ENCODE results near the gene SLC35A1.

DNA sequence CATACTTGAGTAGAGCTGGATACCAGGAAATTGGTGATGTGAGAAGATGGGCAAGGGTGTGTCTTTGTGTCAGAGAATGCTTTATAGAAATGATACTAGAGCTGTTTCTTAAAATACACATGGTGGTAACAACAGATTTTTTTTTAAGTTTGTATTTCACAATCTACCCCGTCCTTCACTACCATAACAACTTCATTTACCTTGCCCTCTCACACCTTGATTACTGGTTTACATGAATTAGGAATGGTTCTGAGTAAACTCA, 71.6 kb downstream of the SLC35A1 start:
- TF ChIP-seq, protein P1, sequence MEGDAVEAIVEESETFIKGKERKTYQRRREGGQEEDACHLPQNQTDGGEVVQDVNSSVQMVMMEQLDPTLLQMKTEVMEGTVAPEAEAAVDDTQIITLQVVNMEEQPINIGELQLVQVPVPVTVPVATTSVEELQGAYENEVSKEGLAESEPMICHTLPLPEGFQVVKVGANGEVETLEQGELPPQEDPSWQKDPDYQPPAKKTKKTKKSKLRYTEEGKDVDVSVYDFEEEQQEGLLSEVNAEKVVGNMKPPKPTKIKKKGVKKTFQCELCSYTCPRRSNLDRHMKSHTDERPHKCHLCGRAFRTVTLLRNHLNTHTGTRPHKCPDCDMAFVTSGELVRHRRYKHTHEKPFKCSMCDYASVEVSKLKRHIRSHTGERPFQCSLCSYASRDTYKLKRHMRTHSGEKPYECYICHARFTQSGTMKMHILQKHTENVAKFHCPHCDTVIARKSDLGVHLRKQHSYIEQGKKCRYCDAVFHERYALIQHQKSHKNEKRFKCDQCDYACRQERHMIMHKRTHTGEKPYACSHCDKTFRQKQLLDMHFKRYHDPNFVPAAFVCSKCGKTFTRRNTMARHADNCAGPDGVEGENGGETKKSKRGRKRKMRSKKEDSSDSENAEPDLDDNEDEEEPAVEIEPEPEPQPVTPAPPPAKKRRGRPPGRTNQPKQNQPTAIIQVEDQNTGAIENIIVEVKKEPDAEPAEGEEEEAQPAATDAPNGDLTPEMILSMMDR (IDR thresholded peaks at IDR 0.05; ENCODE audit: insufficient read depth, low read length, poor library complexity, severe bottlenecking): no peak
- TF ChIP-seq EZH2phosphoT487 (conservative IDR thresholded peaks at IDR 0.05; ENCODE audit: low read length): no peak
